ENCODE measurements around the gene UNC5B.
A peak's percentile ranks its signal among the peaks of the same experiment; 100 is the strongest.

The UNC5B gene

GRCh38 chr10:71302874-71303568 lies 90.7 kb downstream of the UNC5B start:
- peak; percentile 26 for DNase-seq

- DNase-seq = no peak
These were observed 91.2 kb downstream of the UNC5B start for GRCh38 chr10:71303569-71303907.

GRCh38 chr10:71304914-71305313 lies 92.5 kb downstream of the UNC5B start:
- no peak for DNase-seq

- DNase-seq = no peak
These were observed 94.6 kb downstream of the UNC5B start for GRCh38 chr10:71306979-71307378.

GRCh38 chr10:71307469-71308085 lies 95.2 kb downstream of the UNC5B start:
- no peak for DNase-seq

GRCh38 chr10:71308244-71308643 lies 95.9 kb downstream of the UNC5B start:
- no peak for DNase-seq

- no peak for DNase-seq
These were observed 96.6 kb downstream of the UNC5B start for GRCh38 chr10:71308985-71309384.

GRCh38 chr10:71309919-71310318 lies 97.5 kb downstream of the UNC5B start:
- DNase-seq = no peak

GRCh38 chr10:71312220-71312619 lies 99.8 kb downstream of the UNC5B start:
- DNase-seq = no peak

GRCh38 chr10:71312811-71313789 lies 100.7 kb downstream of the UNC5B start:
- DNase-seq = no peak

- no peak for DNase-seq
These were observed 101.8 kb downstream of the UNC5B start for GRCh38 chr10:71314028-71314693.

GRCh38 chr10:71314694-71315225 lies 102.4 kb downstream of the UNC5B start:
- DNase-seq = no peak

GRCh38 chr10:71316056-71316785 lies 103.9 kb downstream of the UNC5B start:
- no peak for DNase-seq

- DNase-seq = no peak
These were observed 104.4 kb downstream of the UNC5B start for GRCh38 chr10:71316786-71317160.

- DNase-seq = no peak
These were observed 105.4 kb downstream of the UNC5B start for GRCh38 chr10:71317739-71318138.

- peak; percentile 63 for DNase-seq
These were observed 106.9 kb downstream of the UNC5B start, which contains the start of gene SLC29A3 for GRCh38 chr10:71319042-71319799. Gene SLC29A3 (plus strand): TSS chr10:71319259. CDS start chr10:71319310, 51 bp downstream.

- DNase-seq = no peak
These were observed 107.5 kb downstream of the UNC5B start for GRCh38 chr10:71319800-71320392.

GRCh38 chr10:71320592-71320991 lies 108.2 kb downstream of the UNC5B start:
- DNase-seq = no peak

- no peak for DNase-seq
These were observed 109.0 kb downstream of the UNC5B start for GRCh38 chr10:71321386-71321785.

- no peak for DNase-seq
These were observed 111.0 kb downstream of the UNC5B start for GRCh38 chr10:71323407-71323806.

- no peak for DNase-seq
These were observed 112.4 kb downstream of the UNC5B start for GRCh38 chr10:71324743-71325142.
